ENCODE measurements around the gene COL13A1. TPM values are rescaled to one million over a fixed set of nuclear protein-coding genes. Genes with fewer than 3 reads are reported as not detected.

COL13A1 gene
- total and polyA plus RNA-seq, 4 donors: 0.17 to 0.47 (median 0.18) TPM

- no peak overlapping the region for H3K27ac ChIP-seq (ENCODE audit: low read depth in 1 of 2, low read length in 2 of 2)
- no peak overlapping the region for H3K4me3 ChIP-seq (ENCODE audit: low read depth in 1 of 3, low read length in 3 of 3)
- WGBS: 80% methylated on average over 2 of the region's 2 CpGs
- TF ChIP-seq GABPA (IDR thresholded peaks at IDR 0.05 in 1 of 2, conservative IDR thresholded peaks at IDR 0.05 in 1 of 2) (no peak), FOXA2 (IDR thresholded peaks at IDR 0.05) (no peak), RXRA (IDR thresholded peaks at IDR 0.05) (no peak), FOXA1 (IDR thresholded peaks at IDR 0.05) (no peak), NR2F2 (IDR thresholded peaks at IDR 0.05) (no peak), TAF1 (conservative IDR thresholded peaks at IDR 0.05) (no peak), RAD21 (IDR thresholded peaks at IDR 0.05) (no peak), EGR1 (IDR thresholded peaks at IDR 0.05; ENCODE audit: low read depth in 2 of 2) (no peak), HNF4G (IDR thresholded peaks at IDR 0.05) (no peak), ZBTB33 (IDR thresholded peaks at IDR 0.05) (no peak), SP1 (IDR thresholded peaks at IDR 0.05) (no peak), YY1 (IDR thresholded peaks at IDR 0.05) (no peak), JUND (IDR thresholded peaks at IDR 0.05) (no peak), HNF4A (conservative IDR thresholded peaks at IDR 0.05) (no peak)
- TF ChIP-seq, protein P1, sequence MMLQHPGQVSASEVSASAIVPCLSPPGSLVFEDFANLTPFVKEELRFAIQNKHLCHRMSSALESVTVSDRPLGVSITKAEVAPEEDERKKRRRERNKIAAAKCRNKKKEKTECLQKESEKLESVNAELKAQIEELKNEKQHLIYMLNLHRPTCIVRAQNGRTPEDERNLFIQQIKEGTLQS (IDR thresholded peaks at IDR 0.05): no peak
- TF ChIP-seq, protein P2, sequence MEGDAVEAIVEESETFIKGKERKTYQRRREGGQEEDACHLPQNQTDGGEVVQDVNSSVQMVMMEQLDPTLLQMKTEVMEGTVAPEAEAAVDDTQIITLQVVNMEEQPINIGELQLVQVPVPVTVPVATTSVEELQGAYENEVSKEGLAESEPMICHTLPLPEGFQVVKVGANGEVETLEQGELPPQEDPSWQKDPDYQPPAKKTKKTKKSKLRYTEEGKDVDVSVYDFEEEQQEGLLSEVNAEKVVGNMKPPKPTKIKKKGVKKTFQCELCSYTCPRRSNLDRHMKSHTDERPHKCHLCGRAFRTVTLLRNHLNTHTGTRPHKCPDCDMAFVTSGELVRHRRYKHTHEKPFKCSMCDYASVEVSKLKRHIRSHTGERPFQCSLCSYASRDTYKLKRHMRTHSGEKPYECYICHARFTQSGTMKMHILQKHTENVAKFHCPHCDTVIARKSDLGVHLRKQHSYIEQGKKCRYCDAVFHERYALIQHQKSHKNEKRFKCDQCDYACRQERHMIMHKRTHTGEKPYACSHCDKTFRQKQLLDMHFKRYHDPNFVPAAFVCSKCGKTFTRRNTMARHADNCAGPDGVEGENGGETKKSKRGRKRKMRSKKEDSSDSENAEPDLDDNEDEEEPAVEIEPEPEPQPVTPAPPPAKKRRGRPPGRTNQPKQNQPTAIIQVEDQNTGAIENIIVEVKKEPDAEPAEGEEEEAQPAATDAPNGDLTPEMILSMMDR (IDR thresholded peaks at IDR 0.05; ENCODE audit: low read depth, low read length, missing input control): no peak
- TF ChIP-seq, protein P3, sequence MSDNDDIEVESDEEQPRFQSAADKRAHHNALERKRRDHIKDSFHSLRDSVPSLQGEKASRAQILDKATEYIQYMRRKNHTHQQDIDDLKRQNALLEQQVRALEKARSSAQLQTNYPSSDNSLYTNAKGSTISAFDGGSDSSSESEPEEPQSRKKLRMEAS (IDR thresholded peaks at IDR 0.05): no peak
- TF ChIP-seq, protein P4, sequence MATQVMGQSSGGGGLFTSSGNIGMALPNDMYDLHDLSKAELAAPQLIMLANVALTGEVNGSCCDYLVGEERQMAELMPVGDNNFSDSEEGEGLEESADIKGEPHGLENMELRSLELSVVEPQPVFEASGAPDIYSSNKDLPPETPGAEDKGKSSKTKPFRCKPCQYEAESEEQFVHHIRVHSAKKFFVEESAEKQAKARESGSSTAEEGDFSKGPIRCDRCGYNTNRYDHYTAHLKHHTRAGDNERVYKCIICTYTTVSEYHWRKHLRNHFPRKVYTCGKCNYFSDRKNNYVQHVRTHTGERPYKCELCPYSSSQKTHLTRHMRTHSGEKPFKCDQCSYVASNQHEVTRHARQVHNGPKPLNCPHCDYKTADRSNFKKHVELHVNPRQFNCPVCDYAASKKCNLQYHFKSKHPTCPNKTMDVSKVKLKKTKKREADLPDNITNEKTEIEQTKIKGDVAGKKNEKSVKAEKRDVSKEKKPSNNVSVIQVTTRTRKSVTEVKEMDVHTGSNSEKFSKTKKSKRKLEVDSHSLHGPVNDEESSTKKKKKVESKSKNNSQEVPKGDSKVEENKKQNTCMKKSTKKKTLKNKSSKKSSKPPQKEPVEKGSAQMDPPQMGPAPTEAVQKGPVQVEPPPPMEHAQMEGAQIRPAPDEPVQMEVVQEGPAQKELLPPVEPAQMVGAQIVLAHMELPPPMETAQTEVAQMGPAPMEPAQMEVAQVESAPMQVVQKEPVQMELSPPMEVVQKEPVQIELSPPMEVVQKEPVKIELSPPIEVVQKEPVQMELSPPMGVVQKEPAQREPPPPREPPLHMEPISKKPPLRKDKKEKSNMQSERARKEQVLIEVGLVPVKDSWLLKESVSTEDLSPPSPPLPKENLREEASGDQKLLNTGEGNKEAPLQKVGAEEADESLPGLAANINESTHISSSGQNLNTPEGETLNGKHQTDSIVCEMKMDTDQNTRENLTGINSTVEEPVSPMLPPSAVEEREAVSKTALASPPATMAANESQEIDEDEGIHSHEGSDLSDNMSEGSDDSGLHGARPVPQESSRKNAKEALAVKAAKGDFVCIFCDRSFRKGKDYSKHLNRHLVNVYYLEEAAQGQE (IDR thresholded peaks at IDR 0.05): no peak
- no peak for DNase-seq (ENCODE audit: low spot score)
- H3K9me3 ChIP-seq (ENCODE audit: control insufficient read depth in 4 of 4, low read length in 3 of 4): no peaks in the 10 kb centered on the region
- H3K4me1 ChIP-seq (ENCODE audit: control insufficient read depth in 4 of 4, insufficient read depth in 4 of 4, low read length in 3 of 4): peaks cover 0 to 2% (median 0%) of the 10 kb centered on the region in 4 donors
- H3K9ac ChIP-seq (ENCODE audit: low read depth in 1 of 2, low read length in 2 of 2): no peak overlapping the region
- no peaks in the 10 kb centered on the region for H3K36me3 ChIP-seq (ENCODE audit: control insufficient read depth in 4 of 4, insufficient read depth in 3 of 4, low read depth in 1 of 4, low read length in 3 of 4)
- no peaks in the 10 kb centered on the region for H3K27me3 ChIP-seq (ENCODE audit: control insufficient read depth in 4 of 4, insufficient read depth in 4 of 4, low read length in 3 of 4)
Observed at GRCh38 chr10:69872323-69872722, 70.6 kb downstream of the COL13A1 start.
